HEK293 (cell line): ENCODE results near the gene MS4A2.

Experiments
- CTCF ChIA-PET: fragments of 350-600 bp; formaldehyde crosslinking; extraction: SDS; loops from one replicate; lab custom pipeline; 2021; ENCODE audit warnings: antibody characterized with exemption; lab: Yijun Ruan, JAX
- POLR2A ChIA-PET: fragments of 300-600 bp; formaldehyde crosslinking; extraction: SDS; loops from one replicate; lab custom pipeline; 2020; ENCODE audit warnings: antibody characterized with exemption, inconsistent platforms; lab: Yijun Ruan, JAX
- H3K27ac ChIP-seq: fragments of 200-500 bp; sonication (Bioruptor generic); 2 replicates; pipeline ENCODE4 v1.5.1; 2014; ENCODE audit warnings: low read depth, low read length, control low read depth, inconsistent platforms; ENCODE audit errors: extremely low read depth
- H3K36me3 ChIP-seq, 2 experiments: fragments of 200-500 bp in 1 of 2; sonication (Bioruptor generic) in 1 of 2; 1 replicate in 1 of 2; 2 replicates in 1 of 2; pipeline ENCODE4 v1.5.1; 2014 to 2017; ENCODE audit warnings: inconsistent platforms in 2 of 2, low read length in 2 of 2; ENCODE audit not compliant: control insufficient read depth in 2 of 2, insufficient read depth in 1 of 2
- H3K4me1 ChIP-seq: fragments of 200-500 bp; sonication (Bioruptor generic); 2 replicates; pipeline ENCODE4 v1.5.1; 2014; ENCODE audit warnings: mild to moderate bottlenecking, low read length, inconsistent platforms; ENCODE audit not compliant: control insufficient read depth, insufficient read depth
- H3K4me3 ChIP-seq: 2 replicates; pipeline ENCODE4 v1.5.1; 2011; ENCODE audit warnings: low read depth, mild to moderate bottlenecking, control low read depth, low read length, moderate library complexity
- H3K9me3 ChIP-seq: fragments of 200-500 bp; sonication (Bioruptor generic); 2 replicates; pipeline ENCODE4 v1.5.1; 2014; ENCODE audit warnings: low read depth, low read length, inconsistent platforms; ENCODE audit not compliant: control insufficient read depth, insufficient read depth
- BCL11B ChIP-seq: fragments of 450-650 bp; formaldehyde crosslinking; IDR thresholded peaks from 2 replicates; pipeline ENCODE4 v1.5.1; 2016; ENCODE audit warnings: low read depth, missing biosample characterization, missing genetic modification characterization
- GLI4 ChIP-seq: fragments of 450-650 bp; formaldehyde crosslinking; IDR thresholded peaks from 2 replicates; pipeline ENCODE4 v1.5.1; 2016; ENCODE audit warnings: missing biosample characterization, missing genetic modification characterization
- KLF1 ChIP-seq: fragments of 450-650 bp; formaldehyde crosslinking; IDR thresholded peaks from 2 replicates; pipeline ENCODE4 v1.5.1; 2016; ENCODE audit warnings: missing biosample characterization, missing genetic modification characterization
- KLF17 ChIP-seq: fragments of 450-650 bp; formaldehyde crosslinking; IDR thresholded peaks from 2 replicates; pipeline ENCODE4 v1.5.1; 2016; ENCODE audit warnings: missing biosample characterization, missing genetic modification characterization
- KLF9 ChIP-seq: fragments of 450-650 bp; formaldehyde crosslinking; IDR thresholded peaks from 2 replicates; pipeline ENCODE4 v1.5.1; 2016; ENCODE audit warnings: missing biosample characterization, missing genetic modification characterization, low read depth
- MYNN ChIP-seq: fragments of 450-650 bp; formaldehyde crosslinking; IDR thresholded peaks from 2 replicates; pipeline ENCODE4 v1.5.1; 2016; ENCODE audit warnings: missing biosample characterization, missing genetic modification characterization, borderline replicate concordance
- PRDM1 ChIP-seq: fragments of 450-650 bp; formaldehyde crosslinking; IDR thresholded peaks from 2 replicates; pipeline ENCODE4; 2016; ENCODE audit warnings: missing biosample characterization, missing genetic modification characterization
- WT1 ChIP-seq: fragments of 450-650 bp; formaldehyde crosslinking; IDR thresholded peaks from 2 replicates; pipeline ENCODE4 v1.5.1; 2016; ENCODE audit warnings: missing biosample characterization, missing genetic modification characterization
- ZNF146 ChIP-seq: fragments of 450-650 bp; formaldehyde crosslinking; IDR thresholded peaks from 2 replicates; pipeline ENCODE4 v1.5.1; 2016; ENCODE audit warnings: missing biosample characterization, missing genetic modification characterization
- ZNF23 ChIP-seq: fragments of 450-650 bp; formaldehyde crosslinking; IDR thresholded peaks from 2 replicates; pipeline ENCODE4 v1.5.1; 2016; ENCODE audit warnings: missing biosample characterization, missing genetic modification characterization, borderline replicate concordance
- ZNF239 ChIP-seq: fragments of 450-650 bp; formaldehyde crosslinking; IDR thresholded peaks from 2 replicates; pipeline ENCODE4 v1.5.1; 2016; ENCODE audit warnings: missing biosample characterization, missing genetic modification characterization
- ZNF335 ChIP-seq: fragments of 450-650 bp; formaldehyde crosslinking; conservative IDR thresholded peaks from 2 replicates; pipeline ENCODE4 v1.5.1; 2016; ENCODE audit warnings: missing biosample characterization, missing genetic modification characterization
- ZNF394 ChIP-seq: fragments of 450-650 bp; formaldehyde crosslinking; IDR thresholded peaks from 2 replicates; pipeline ENCODE4 v1.5.1; 2016; ENCODE audit warnings: missing biosample characterization, missing genetic modification characterization, mild to moderate bottlenecking, moderate library complexity, borderline replicate concordance
- ZNF514 ChIP-seq: fragments of 450-650 bp; formaldehyde crosslinking; IDR thresholded peaks from 2 replicates; pipeline ENCODE4 v1.5.1; 2016; ENCODE audit warnings: missing biosample characterization, missing genetic modification characterization
- ZNF555 ChIP-seq: fragments of 450-650 bp; formaldehyde crosslinking; conservative IDR thresholded peaks from 2 replicates; pipeline ENCODE4 v1.5.1; 2017; ENCODE audit warnings: missing biosample characterization, mild to moderate bottlenecking, missing genetic modification characterization, inconsistent platforms
- ZNF624 ChIP-seq: fragments of 450-650 bp; formaldehyde crosslinking; IDR thresholded peaks from 2 replicates; pipeline ENCODE4 v1.5.1; 2017; ENCODE audit warnings: missing biosample characterization, missing genetic modification characterization
- ZSCAN5A ChIP-seq: fragments of 450-650 bp; formaldehyde crosslinking; IDR thresholded peaks from 2 replicates; pipeline ENCODE4 v1.5.1; 2016; ENCODE audit warnings: missing biosample characterization, missing genetic modification characterization
- TF ChIP-seq, protein P1 (sequence below): fragments of 450-650 bp; formaldehyde crosslinking; IDR thresholded peaks from 2 replicates; pipeline ENCODE4 v1.5.1; 2017; ENCODE audit warnings: missing biosample characterization, missing genetic modification characterization

MS4A2 gene

DNA sequence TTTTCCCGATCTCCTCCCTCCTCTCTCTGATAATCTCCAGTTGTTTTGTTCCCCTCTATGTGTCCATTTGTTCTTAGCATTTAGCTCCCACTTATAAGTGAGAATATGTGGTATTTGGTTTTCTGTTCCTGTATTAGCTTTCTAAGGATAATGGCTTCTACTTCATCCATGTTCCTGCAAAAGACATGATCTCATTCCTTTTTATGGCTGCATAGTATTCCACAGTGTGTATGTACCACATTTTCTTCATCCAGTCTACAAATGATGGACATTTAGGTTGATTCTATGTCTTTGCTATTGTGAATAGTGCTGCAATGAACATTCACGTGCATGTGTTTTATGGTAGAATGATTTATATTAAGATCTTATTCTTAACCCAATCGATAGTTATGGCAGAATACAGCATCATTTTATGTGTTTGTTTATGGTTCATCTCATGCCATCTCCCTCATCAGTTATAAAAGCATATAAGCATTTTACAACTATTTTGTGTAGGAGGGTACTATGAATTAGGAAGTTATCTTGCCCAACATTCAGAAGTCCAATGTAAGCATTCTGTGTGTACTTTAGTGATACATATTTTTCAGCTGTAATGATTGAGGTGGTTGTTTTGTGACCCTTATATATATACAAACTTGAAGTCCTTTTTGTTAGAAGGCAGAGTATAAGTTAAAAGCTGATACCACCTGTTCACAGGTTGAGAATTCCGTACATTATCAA, 28.8 kb upstream of the MS4A2 start:
- Histone ChIP-seq H3K4me1 (no peaks in the 10 kb centered on the region), H3K27ac (no peak overlapping the region), H3K9me3 (no peaks in the 10 kb centered on the region), H3K4me3 (no peak overlapping the region), H3K36me3 (no peaks in the 10 kb centered on the region)
- ChIA-PET CTCF (no interaction called here), POLR2A (no interaction called here)
- TF ChIP-seq ZNF146 (tag by site-specific recombination) (peak; percentile 13; the same call in 1 of the 2 replicates), PRDM1 (no peak)

GRCh38 chr11:60064111-60064510, 24.4 kb upstream of the MS4A2 start:
- no peak for TF ChIP-seq ZNF394 (tag by site-specific recombination)
- TF ChIP-seq MYNN (tag by site-specific recombination): no peak
- TF ChIP-seq GLI4 (tag by site-specific recombination): no peak
- no peak for TF ChIP-seq ZNF335
- no peak for TF ChIP-seq ZNF514 (tag by site-specific recombination)
- TF ChIP-seq KLF1 (tag by site-specific recombination): no peak
- no peak for TF ChIP-seq ZNF624 (tag by site-specific recombination)
- TF ChIP-seq, all 188 proteins: peak for 0
- POLR2A ChIA-PET: no interaction called here
- Histone ChIP-seq H3K4me1 (no peaks in the 10 kb centered on the region), H3K4me3 (no peak overlapping the region), H3K36me3 (no peaks in the 10 kb centered on the region), H3K27ac (no peak overlapping the region), H3K9me3 (no peaks in the 10 kb centered on the region)
- CTCF ChIA-PET: no interaction called here

- Histone ChIP-seq H3K4me1 (no peaks in the 10 kb centered on the region), H3K4me3 (no peak overlapping the region)
- TF ChIP-seq KLF9 (tag by site-specific recombination) (no peak), KLF17 (tag by site-specific recombination) (no peak), WT1 (no peak), ZNF555 (tag by site-specific recombination) (no peak), ZSCAN5A (tag by site-specific recombination) (no peak), ZNF23 (tag by site-specific recombination) (no peak), ZNF239 (no peak), BCL11B (tag by site-specific recombination) (no peak)
- TF ChIP-seq, protein P1, sequence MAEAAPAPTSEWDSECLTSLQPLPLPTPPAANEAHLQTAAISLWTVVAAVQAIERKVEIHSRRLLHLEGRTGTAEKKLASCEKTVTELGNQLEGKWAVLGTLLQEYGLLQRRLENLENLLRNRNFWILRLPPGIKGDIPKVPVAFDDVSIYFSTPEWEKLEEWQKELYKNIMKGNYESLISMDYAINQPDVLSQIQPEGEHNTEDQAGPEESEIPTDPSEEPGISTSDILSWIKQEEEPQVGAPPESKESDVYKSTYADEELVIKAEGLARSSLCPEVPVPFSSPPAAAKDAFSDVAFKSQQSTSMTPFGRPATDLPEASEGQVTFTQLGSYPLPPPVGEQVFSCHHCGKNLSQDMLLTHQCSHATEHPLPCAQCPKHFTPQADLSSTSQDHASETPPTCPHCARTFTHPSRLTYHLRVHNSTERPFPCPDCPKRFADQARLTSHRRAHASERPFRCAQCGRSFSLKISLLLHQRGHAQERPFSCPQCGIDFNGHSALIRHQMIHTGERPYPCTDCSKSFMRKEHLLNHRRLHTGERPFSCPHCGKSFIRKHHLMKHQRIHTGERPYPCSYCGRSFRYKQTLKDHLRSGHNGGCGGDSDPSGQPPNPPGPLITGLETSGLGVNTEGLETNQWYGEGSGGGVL (tag by site-specific recombination): no peak
- TF ChIP-seq, all 188 proteins: peak for 0
- CTCF ChIA-PET: interaction anchor here (0.6 to 1.2 kb wide), 2 partner anchors 128 to 199 kb away, joined by 3 read pairs; no protein-coding TSS in a partner anchor
- POLR2A ChIA-PET: no interaction called here
- H3K9me3 ChIP-seq: no peaks in the 10 kb centered on the region
- no peaks in the 10 kb centered on the region for H3K36me3 ChIP-seq
- H3K27ac ChIP-seq: no peak overlapping the region
These were observed 22.7 kb upstream of the MS4A2 start for GRCh38 chr11:60065801-60066200.
